ENCODE results near the gene ZCCHC2.

- TF ChIP-seq POLR2A (IDR thresholded peaks at IDR 0.05) (no peak), CTCF (IDR thresholded peaks at IDR 0.05) (no peak)
Observed at GRCh38 chr18:62601871-62602270, 79.0 kb downstream of the ZCCHC2 start.

Measured in esophagus squamous epithelium (tissue), 4 donors.